ENCODE results near the gene DTNB. TPM values are rescaled to one million over a fixed set of nuclear protein-coding genes. Genes with fewer than 3 reads are reported as not detected.
"Not testable (repeated sequence)": the region's sequence is repeated elsewhere in the genome, so short reads cannot be mapped to it uniquely, and the experiment has no call there.

The DTNB gene
- total RNA-seq, 2 experiments from 2014 or later = 23.7 to 49.8 TPM

GRCh38 chr2:25639131-25639530 lies 34.2 kb downstream of the DTNB start:
- DNase-seq (no peak), ATAC-seq (no peak)
- Mint-ChIP-seq H3K27me3 (no peaks in the 10 kb centered on the region), H3K4me3 (no peak overlapping the region), H3K27ac (no peak overlapping the region), H3K4me1 (no peaks in the 10 kb centered on the region), H3K9me3 (ENCODE audit: low read depth) (no peaks in the 10 kb centered on the region), H3K36me3 (peaks cover 15% of the 10 kb centered on the region)
- CTCF ChIA-PET = no interaction called here

DNA sequence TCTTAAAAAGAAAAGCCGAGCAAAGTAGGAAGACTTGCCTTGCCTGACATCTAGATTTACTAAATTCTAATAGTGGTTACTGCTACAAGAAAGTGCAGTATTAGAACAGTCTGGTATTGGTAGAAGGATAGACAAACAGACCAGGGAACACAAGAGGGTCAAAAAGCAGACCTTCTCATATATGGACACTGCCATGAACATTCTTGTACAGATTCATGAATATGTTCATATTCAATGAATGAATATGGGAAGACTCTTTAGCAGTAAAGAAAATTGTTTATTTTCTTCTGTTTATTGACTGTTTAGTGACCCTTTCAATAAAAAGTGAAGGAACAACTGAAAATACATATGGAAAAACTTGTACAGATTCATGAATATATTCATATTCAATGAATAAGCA lies 37.6 kb downstream of the DTNB start:
- CTCF ChIA-PET = no interaction called here
- no peaks in the 10 kb centered on the region for H3K27me3 Mint-ChIP-seq
- H3K27ac Mint-ChIP-seq = no peak overlapping the region
- no peaks in the 10 kb centered on the region for H3K4me1 Mint-ChIP-seq
- no peak overlapping the region for H3K4me3 Mint-ChIP-seq
- H3K36me3 Mint-ChIP-seq = peaks cover 14% of the 10 kb centered on the region
- no peaks in the 10 kb centered on the region for H3K9me3 Mint-ChIP-seq (ENCODE audit: low read depth)
- DNase-seq (no peak), ATAC-seq (no peak)

DNA sequence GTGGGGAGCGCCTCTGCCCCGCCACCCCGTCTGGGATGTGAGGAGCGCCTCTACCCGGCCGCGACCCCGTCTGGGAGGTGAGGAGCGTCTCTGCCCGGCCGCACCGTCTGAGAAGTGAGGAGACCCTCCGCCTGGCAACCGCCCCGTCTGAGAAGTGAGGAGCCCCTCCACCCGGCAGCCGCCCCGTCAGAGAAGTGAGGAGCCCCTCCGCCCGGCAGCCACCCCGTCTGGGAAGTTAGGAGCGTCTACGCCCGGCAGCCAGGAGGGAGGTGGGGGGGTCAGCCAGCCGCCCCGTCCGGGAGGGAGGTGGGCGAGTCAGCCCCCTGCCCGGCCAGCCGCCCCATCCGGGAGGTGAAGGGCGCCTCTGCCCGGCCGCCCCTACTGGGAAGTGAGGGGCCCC lies 39.6 kb downstream of the DTNB start:
- H3K9me3 Mint-ChIP-seq (ENCODE audit: low read depth); CTCF ChIA-PET; DNase-seq; H3K27ac Mint-ChIP-seq; H3K4me1 Mint-ChIP-seq; H3K27me3 Mint-ChIP-seq; H3K4me3 Mint-ChIP-seq; ATAC-seq: not testable (repeated sequence)
- H3K36me3 Mint-ChIP-seq = peaks cover 14% of the 10 kb centered on the region

GRCh38 chr2:25632396-25632795 lies 41.0 kb downstream of the DTNB start:
- DNase-seq = no peak
- ATAC-seq = no peak
- Mint-ChIP-seq H3K27ac (no peak overlapping the region), H3K27me3 (no peaks in the 10 kb centered on the region), H3K36me3 (peaks cover 9% of the 10 kb centered on the region), H3K4me3 (no peak overlapping the region), H3K4me1 (no peaks in the 10 kb centered on the region), H3K9me3 (ENCODE audit: low read depth) (no peaks in the 10 kb centered on the region)
- CTCF ChIA-PET = no interaction called here

- H3K9me3 Mint-ChIP-seq (ENCODE audit: low read depth) = no peaks in the 10 kb centered on the region
- ATAC-seq = no peak
- H3K4me1 Mint-ChIP-seq = no peaks in the 10 kb centered on the region
- no peaks in the 10 kb centered on the region for H3K27me3 Mint-ChIP-seq
- no peak for DNase-seq
- no peak overlapping the region for H3K27ac Mint-ChIP-seq
- CTCF ChIA-PET = interaction anchor here (0.9 to 1.4 kb wide), 2 partner anchors 17 to 76 kb away, joined by 4 read pairs; no protein-coding TSS in a partner anchor
- peaks cover 13% of the 10 kb centered on the region for H3K36me3 Mint-ChIP-seq
- no peak overlapping the region for H3K4me3 Mint-ChIP-seq
Measured at GRCh38 chr2:25624635-25625034, 48.7 kb downstream of the DTNB start.

- H3K36me3 Mint-ChIP-seq = peaks cover 13% of the 10 kb centered on the region
- no peaks in the 10 kb centered on the region for H3K9me3 Mint-ChIP-seq (ENCODE audit: low read depth)
- ATAC-seq (no peak), DNase-seq (no peak)
- no peak overlapping the region for H3K4me3 Mint-ChIP-seq
- no peaks in the 10 kb centered on the region for H3K4me1 Mint-ChIP-seq
- no peak overlapping the region for H3K27ac Mint-ChIP-seq
- H3K27me3 Mint-ChIP-seq = no peaks in the 10 kb centered on the region
- CTCF ChIA-PET = no interaction called here
Measured at GRCh38 chr2:25623361-25623760, 50.0 kb downstream of the DTNB start.

- Mint-ChIP-seq H3K4me1 (no peaks in the 10 kb centered on the region), H3K27ac (no peak overlapping the region), H3K36me3 (peaks cover 4% of the 10 kb centered on the region), H3K9me3 (ENCODE audit: low read depth) (no peaks in the 10 kb centered on the region), H3K27me3 (no peaks in the 10 kb centered on the region), H3K4me3 (no peak overlapping the region)
- DNase-seq (no peak), ATAC-seq (no peak)
- CTCF ChIA-PET = no interaction called here
Measured at GRCh38 chr2:25620711-25621110, 52.7 kb downstream of the DTNB start.

- Mint-ChIP-seq H3K4me1 (no peaks in the 10 kb centered on the region), H3K4me3 (no peak overlapping the region), H3K27me3 (no peaks in the 10 kb centered on the region), H3K36me3 (no peaks in the 10 kb centered on the region), H3K9me3 (ENCODE audit: low read depth) (no peaks in the 10 kb centered on the region), H3K27ac (no peak overlapping the region)
- ATAC-seq (no peak), DNase-seq (no peak)
- CTCF ChIA-PET = no interaction called here
Measured at GRCh38 chr2:25620077-25620476, 53.3 kb downstream of the DTNB start.

- CTCF ChIA-PET = no interaction called here
- H3K4me1 Mint-ChIP-seq = no peaks in the 10 kb centered on the region
- no peaks in the 10 kb centered on the region for H3K27me3 Mint-ChIP-seq
- no peak overlapping the region for H3K4me3 Mint-ChIP-seq
- DNase-seq (no peak), ATAC-seq (no peak)
- no peak overlapping the region for H3K27ac Mint-ChIP-seq
- H3K9me3 Mint-ChIP-seq (ENCODE audit: low read depth) = no peaks in the 10 kb centered on the region
- no peaks in the 10 kb centered on the region for H3K36me3 Mint-ChIP-seq
Measured at GRCh38 chr2:25619185-25619584, 54.2 kb downstream of the DTNB start.

DNA sequence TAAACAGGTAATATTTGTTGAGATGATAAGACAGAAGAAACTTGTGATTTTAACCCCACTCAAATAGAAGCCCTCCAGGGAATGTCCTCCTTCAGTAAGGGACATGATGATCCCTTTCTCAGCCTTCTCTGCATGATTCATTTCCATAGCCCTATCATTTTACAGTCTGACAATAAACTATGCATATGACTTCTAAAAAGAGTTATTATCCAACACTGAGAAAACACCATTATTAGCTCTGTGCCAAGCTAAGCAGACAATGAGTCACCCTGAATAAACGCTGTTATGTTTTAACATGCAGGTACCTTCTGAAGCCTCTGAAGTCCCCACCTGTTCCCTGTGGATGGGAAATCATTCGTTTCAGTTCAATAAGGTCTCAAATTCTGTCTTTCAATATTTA lies 54.7 kb downstream of the DTNB start:
- no peaks in the 10 kb centered on the region for H3K27me3 Mint-ChIP-seq
- no peaks in the 10 kb centered on the region for H3K36me3 Mint-ChIP-seq
- no peak overlapping the region for H3K4me3 Mint-ChIP-seq
- no peaks in the 10 kb centered on the region for H3K4me1 Mint-ChIP-seq
- ATAC-seq (no peak), DNase-seq (no peak)
- no peak overlapping the region for H3K27ac Mint-ChIP-seq
- CTCF ChIA-PET = interaction anchor here (1.5 kb wide), 1 partner anchor 11 kb away, joined by 6 read pairs; no protein-coding TSS in a partner anchor
- H3K9me3 Mint-ChIP-seq (ENCODE audit: low read depth) = no peaks in the 10 kb centered on the region

DNA sequence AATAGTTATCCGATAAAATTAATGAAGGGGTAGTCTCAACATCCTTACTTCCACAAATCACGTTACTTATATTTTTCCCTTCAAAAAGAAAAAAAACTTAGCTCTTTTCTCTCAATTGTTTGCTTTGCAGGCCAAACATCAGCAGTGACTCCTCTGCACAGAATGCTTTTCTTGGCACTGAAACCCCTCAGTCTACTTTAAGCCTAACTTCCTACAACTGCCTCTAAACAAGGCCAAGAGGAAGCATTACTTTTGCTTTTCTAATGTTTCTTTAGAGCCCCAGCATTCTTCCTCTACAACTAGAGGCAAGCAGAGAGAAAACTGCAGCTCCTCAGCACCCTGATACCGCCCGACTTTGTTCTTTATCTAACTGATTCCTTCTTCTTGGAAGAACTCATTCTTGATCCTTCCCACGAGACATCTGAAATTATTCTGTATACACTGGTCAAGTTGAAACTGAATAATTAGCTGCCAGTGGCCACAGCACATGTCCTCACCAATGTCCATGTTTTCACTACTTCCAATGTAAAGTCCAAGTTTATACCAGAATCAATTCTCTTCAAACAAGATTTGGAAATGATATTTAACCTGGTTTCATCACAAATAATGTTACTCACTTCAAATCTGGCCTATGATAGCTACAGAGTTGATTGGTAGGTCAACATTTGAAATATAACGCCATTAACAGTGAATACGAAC lies 55.3 kb downstream of the DTNB start:
- no peaks in the 10 kb centered on the region for H3K27me3 Mint-ChIP-seq
- no peaks in the 10 kb centered on the region for H3K4me1 Mint-ChIP-seq
- no peaks in the 10 kb centered on the region for H3K9me3 Mint-ChIP-seq (ENCODE audit: low read depth)
- no peaks in the 10 kb centered on the region for H3K36me3 Mint-ChIP-seq
- no peak overlapping the region for H3K27ac Mint-ChIP-seq
- no peak overlapping the region for H3K4me3 Mint-ChIP-seq
- no peak for DNase-seq
- CTCF ChIA-PET = interaction anchor here (1.5 kb wide), 1 partner anchor 11 kb away, joined by 6 read pairs; no protein-coding TSS in a partner anchor
- no peak for ATAC-seq

GRCh38 chr2:25615920-25616319 lies 57.5 kb downstream of the DTNB start:
- Mint-ChIP-seq H3K4me1 (no peaks in the 10 kb centered on the region), H3K9me3 (ENCODE audit: low read depth) (no peaks in the 10 kb centered on the region), H3K27ac (no peak overlapping the region)

GRCh38 chr2:25615386-25615785 lies 58.0 kb downstream of the DTNB start:
- CTCF ChIA-PET = interaction anchor here (1.2 kb wide), 1 partner anchor 86 kb away, joined by 3 read pairs; no protein-coding TSS in a partner anchor
- Mint-ChIP-seq H3K27me3 (no peaks in the 10 kb centered on the region), H3K27ac (no peak overlapping the region), H3K4me3 (no peak overlapping the region), H3K9me3 (ENCODE audit: low read depth) (no peaks in the 10 kb centered on the region), H3K36me3 (no peaks in the 10 kb centered on the region), H3K4me1 (no peaks in the 10 kb centered on the region)
- ATAC-seq = no peak
- no peak for DNase-seq

More at GRCh38 chr2:25615920-25616319, 57.5 kb downstream of the DTNB start:
- CTCF ChIA-PET = interaction anchor here (1.2 kb wide), 1 partner anchor 85 kb away, joined by 3 read pairs; no protein-coding TSS in a partner anchor
- DNase-seq (no peak), ATAC-seq (no peak)
- Mint-ChIP-seq H3K4me3 (no peak overlapping the region), H3K27me3 (no peaks in the 10 kb centered on the region), H3K36me3 (no peaks in the 10 kb centered on the region)

DNA sequence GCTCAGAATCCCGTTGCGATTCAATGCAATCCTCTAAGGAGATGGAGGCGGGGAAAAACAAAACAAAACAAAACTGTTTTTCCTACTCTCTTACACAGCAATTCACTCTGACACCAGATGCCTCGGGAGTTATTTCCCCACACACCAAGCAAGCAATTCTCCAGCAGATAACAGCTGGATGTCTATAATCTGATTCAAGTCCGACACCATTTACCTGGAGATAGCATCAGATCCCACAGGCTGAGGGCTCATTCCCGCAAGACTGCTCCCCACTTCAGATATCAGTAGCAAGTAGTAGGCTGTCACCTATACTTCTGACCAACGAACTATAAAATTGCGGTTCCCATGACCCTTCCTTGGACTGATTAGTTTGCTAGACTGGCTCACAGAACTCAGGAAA lies 58.7 kb downstream of the DTNB start:
- Mint-ChIP-seq H3K4me1 (no peaks in the 10 kb centered on the region), H3K27ac (no peak overlapping the region), H3K36me3 (no peaks in the 10 kb centered on the region), H3K27me3 (no peaks in the 10 kb centered on the region), H3K4me3 (no peak overlapping the region), H3K9me3 (ENCODE audit: low read depth) (no peaks in the 10 kb centered on the region)
- CTCF ChIA-PET = interaction anchor here (2.3 kb wide), 1 partner anchor 50 kb away, joined by 5 read pairs; no protein-coding TSS in a partner anchor
- DNase-seq = no peak
- ATAC-seq = no peak

Data from activated CD8-positive, alpha-beta memory T cell treated with anti-CD3 and anti-CD28 coated beads, Interleukin-2, amount 10 ng/mL, durations not matched to agents 7 days and 5 days (primary cell).